ENCODE data around the gene FBRSL1. TPM values are rescaled to one million over a fixed set of nuclear protein-coding genes. Genes with fewer than 3 reads are reported as not detected.

FBRSL1 gene
- total and polyA plus RNA-seq, 9 of the 15 experiments (the other 6 are each of a cell fraction or from before 2014, with no cell fraction given) = 0.24 to 129 (median 7.3) TPM

GRCh38 chr12:132489602-132490266 is at the start of gene FBRSL1 (continued):
- TF ChIP-seq CCNT2 (IDR thresholded peaks at IDR 0.05; ENCODE audit: borderline replicate concordance, extremely low read depth, insufficient read length, low read depth, low read length) = peak; percentile 26
- TF ChIP-seq TAF15 (IDR thresholded peaks at IDR 0.05; ENCODE audit: low read depth, low read length) = no peak
- no peak for TF ChIP-seq MBD2 (IDR thresholded peaks at IDR 0.05; ENCODE audit: borderline replicate concordance, low read depth)
- TF ChIP-seq ZBTB7A (IDR thresholded peaks at IDR 0.05; ENCODE audit: borderline replicate concordance, control insufficient read depth, low read depth, low read length) = peak; percentile 82
- TF ChIP-seq CTCF (IDR thresholded peaks at IDR 0.05 in 2 of 3, conservative IDR thresholded peaks at IDR 0.05 in 1 of 3; ENCODE audit: insufficient read depth in 2 of 3, low read depth in 1 of 3, low read length in 3 of 3) = 0 out of 6 replicates have a peak, but pooled peaks of 1 of the 3 experiments have one; percentile 7
- no peak for TF ChIP-seq TBP (optimal IDR thresholded peaks at IDR 0.05; ENCODE audit: low read depth, low read length)
- TF ChIP-seq GTF2F1 (IDR thresholded peaks at IDR 0.05; ENCODE audit: low read depth, low read length) = no peak
- TF ChIP-seq MXD1 (CRISPR knock-in tag; IDR thresholded peaks at IDR 0.05; ENCODE audit: borderline replicate concordance, poor library complexity, severe bottlenecking) = no peak
- TF ChIP-seq HINFP (tag; conservative IDR thresholded peaks at IDR 0.05; ENCODE audit: low read depth) = no peak
- no peak for TF ChIP-seq L3MBTL2 (IDR thresholded peaks at IDR 0.05)
- TF ChIP-seq PHF21A (IDR thresholded peaks at IDR 0.05; ENCODE audit: borderline replicate concordance, low read depth) = no peak
- TF ChIP-seq AFF1 (IDR thresholded peaks at IDR 0.05; ENCODE audit: low read depth in 1 of 2, partially characterized antibody in 2 of 2) = no peak
- TF ChIP-seq KDM5B (IDR thresholded peaks at IDR 0.05; ENCODE audit: insufficient replicate concordance, low read depth, low read length) = no peak
- no peak for TF ChIP-seq ZSCAN32 (CRISPR knock-in tag; IDR thresholded peaks at IDR 0.05)
